ENCODE measurements around the gene SP110. TPM values are rescaled to one million over a fixed set of nuclear protein-coding genes. Genes with fewer than 3 reads are reported as not detected.

Gene SP110
- total and polyA plus RNA-seq, 2 of the 8 experiments (the other 6 are each of a cell fraction or from before 2014, with no cell fraction given), result 3.1 to 7.1 TPM

DNA sequence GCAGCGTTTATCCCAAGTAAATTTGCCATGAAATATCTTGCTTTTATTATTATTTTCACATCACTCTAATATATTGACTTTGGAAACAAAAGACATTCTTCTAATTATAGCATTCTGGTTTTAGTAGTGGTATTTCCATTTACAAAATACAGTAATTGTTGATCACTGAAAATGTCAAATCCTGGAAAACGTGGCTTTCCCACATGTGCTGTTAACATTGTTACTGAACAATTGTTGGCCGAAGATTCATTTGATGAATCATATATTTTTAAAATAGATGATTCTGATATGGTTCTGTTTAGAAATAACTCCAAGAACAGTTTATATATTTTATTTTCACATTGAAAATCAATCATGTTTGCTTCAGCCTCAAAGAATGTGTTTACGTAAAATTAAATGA, 38.7 kb upstream of the SP110 start:
- Histone ChIP-seq H4K20me1 (replicated peaks in 1 of 2; ENCODE audit: control insufficient read depth in 1 of 2, insufficient read depth in 2 of 2, low read length in 2 of 2) (no peaks in the 10 kb centered on the region), H3K9me3 (ENCODE audit: insufficient read depth in 2 of 2, low read depth in 1 of 2, low read length in 1 of 2) (no peaks in the 10 kb centered on the region), H2BK12ac (ENCODE audit: low read depth, low read length) (no peak overlapping the region), H2BK120ac (replicated peaks; ENCODE audit: low read depth, low read length) (no peak overlapping the region), H3K23me2 (ENCODE audit: low read depth, low read length) (no peaks in the 10 kb centered on the region), H3K4me2 (ENCODE audit: insufficient read depth in 1 of 2, low read depth in 2 of 2, low read length in 2 of 2) (no peak overlapping the region), H3K36me3 (ENCODE audit: control insufficient read depth in 2 of 4, insufficient read depth in 4 of 4, low read length in 3 of 4) (no peaks in the 10 kb centered on the region), H2BK20ac (ENCODE audit: low read length) (no peak overlapping the region), H2AK5ac (ENCODE audit: low read depth, low read length) (no peak overlapping the region), H3K4me1 (replicated peaks in 1 of 4; ENCODE audit: control insufficient read depth in 3 of 4, insufficient read depth in 4 of 4, low read length in 3 of 4) (no peaks in the 10 kb centered on the region), H3K27ac (ENCODE audit: low read depth, low read length) (no peak overlapping the region), H3K23ac (ENCODE audit: insufficient read length) (no peak overlapping the region), H3K4ac (replicated peaks; ENCODE audit: insufficient read length, low read depth, low read length) (no peak overlapping the region), H3K79me2 (ENCODE audit: control insufficient read depth in 1 of 2, insufficient read depth in 2 of 2, low read length in 2 of 2) (no peaks in the 10 kb centered on the region), H4K91ac (replicated peaks; ENCODE audit: insufficient read length, low read length) (no peak overlapping the region), H4K8ac (ENCODE audit: extremely low read depth, insufficient read depth, low read length) (no peak overlapping the region), H3K9ac (replicated peaks in 1 of 4; ENCODE audit: extremely low read depth in 1 of 4, low read depth in 3 of 4, low read length in 3 of 4) (no peak overlapping the region), H3K79me1 (ENCODE audit: low read depth, low read length) (no peaks in the 10 kb centered on the region), H2AFZ (ENCODE audit: low read length) (no peak overlapping the region), H3K18ac (ENCODE audit: extremely low read depth, low read length) (no peak overlapping the region), H3K56ac (replicated peaks; ENCODE audit: insufficient read length, low read depth, low read length) (no peak overlapping the region), H2BK15ac (ENCODE audit: low read length) (no peak overlapping the region), H2BK5ac (ENCODE audit: low read depth, low read length) (no peak overlapping the region), H4K5ac (ENCODE audit: insufficient read length, low read depth, low read length) (no peak overlapping the region), H3K27me3 (replicated peaks in 1 of 4; ENCODE audit: control insufficient read depth in 3 of 4, extremely low read depth in 1 of 4, insufficient read depth in 3 of 4, low read length in 3 of 4) (no peaks in the 10 kb centered on the region), H3K4me3 (ENCODE audit: extremely low read depth in 1 of 4, insufficient read depth in 2 of 4, low read depth in 3 of 4, low read length in 4 of 4) (no peak overlapping the region), H3K14ac (ENCODE audit: insufficient read length) (no peak overlapping the region)
- DNase-seq (ENCODE audit: low read depth in 1 of 2, low spot score in 2 of 2) (no peak), FAIRE-seq (no peak)
- TF ChIP-seq GABPA (IDR thresholded peaks at IDR 0.05; ENCODE audit: borderline replicate concordance, insufficient read depth, low read length), result no peak
- no peak for TF ChIP-seq TAF7 (optimal IDR thresholded peaks at IDR 0.05; ENCODE audit: borderline replicate concordance, low read depth, low read length)
- TF ChIP-seq ZNF274 (IDR thresholded peaks at IDR 0.05; ENCODE audit: borderline replicate concordance, extremely low read depth, low read length), result no peak
- TF ChIP-seq TBP (IDR thresholded peaks at IDR 0.05; ENCODE audit: low read depth, low read length), result no peak
- TF ChIP-seq, protein P1, sequence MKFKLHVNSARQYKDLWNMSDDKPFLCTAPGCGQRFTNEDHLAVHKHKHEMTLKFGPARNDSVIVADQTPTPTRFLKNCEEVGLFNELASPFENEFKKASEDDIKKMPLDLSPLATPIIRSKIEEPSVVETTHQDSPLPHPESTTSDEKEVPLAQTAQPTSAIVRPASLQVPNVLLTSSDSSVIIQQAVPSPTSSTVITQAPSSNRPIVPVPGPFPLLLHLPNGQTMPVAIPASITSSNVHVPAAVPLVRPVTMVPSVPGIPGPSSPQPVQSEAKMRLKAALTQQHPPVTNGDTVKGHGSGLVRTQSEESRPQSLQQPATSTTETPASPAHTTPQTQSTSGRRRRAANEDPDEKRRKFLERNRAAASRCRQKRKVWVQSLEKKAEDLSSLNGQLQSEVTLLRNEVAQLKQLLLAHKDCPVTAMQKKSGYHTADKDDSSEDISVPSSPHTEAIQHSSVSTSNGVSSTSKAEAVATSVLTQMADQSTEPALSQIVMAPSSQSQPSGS (IDR thresholded peaks at IDR 0.05; ENCODE audit: low read length), result no peak
- TF ChIP-seq TAF1 (IDR thresholded peaks at IDR 0.05; ENCODE audit: low read depth, low read length), result no peak
- no peak for TF ChIP-seq CHD2 (IDR thresholded peaks at IDR 0.05; ENCODE audit: low read length)
- TF ChIP-seq TCF12 (IDR thresholded peaks at IDR 0.05; ENCODE audit: low read depth, low read length), result no peak
- no peak for TF ChIP-seq EGR1 (IDR thresholded peaks at IDR 0.05; ENCODE audit: borderline replicate concordance, low read depth, low read length)
- TF ChIP-seq BRCA1 (IDR thresholded peaks at IDR 0.05; ENCODE audit: low read depth, low read length), result no peak
- ChIA-PET POLR2A (ENCODE audit: partially characterized antibody) (no interaction called here), CTCF (ENCODE audit: partially characterized antibody) (no interaction called here)
- WGBS, 2 experiments (ENCODE audit: extremely low coverage in 1 of 2, insufficient coverage in 1 of 2, insufficient read length in 1 of 2, insufficient replicate concordance in 2 of 2, low coverage in 1 of 2, low lambda C conversion rate in 2 of 2, missing lambda C conversion rate in 1 of 2), result 87% methylated on average over 4 of the region's 4 CpGs; no CpG with 5 or more reads in 1 of the 2 experiments
